ENCODE results near the gene PRKN. TPM values are rescaled to one million over a fixed set of nuclear protein-coding genes. Genes with fewer than 3 reads are reported as not detected.
A peak's percentile ranks its signal among the peaks of the same experiment; 100 is the strongest.

The PRKN gene
- total RNA-seq, 1 experiment from 2014 or later, result 0.46 TPM

DNA sequence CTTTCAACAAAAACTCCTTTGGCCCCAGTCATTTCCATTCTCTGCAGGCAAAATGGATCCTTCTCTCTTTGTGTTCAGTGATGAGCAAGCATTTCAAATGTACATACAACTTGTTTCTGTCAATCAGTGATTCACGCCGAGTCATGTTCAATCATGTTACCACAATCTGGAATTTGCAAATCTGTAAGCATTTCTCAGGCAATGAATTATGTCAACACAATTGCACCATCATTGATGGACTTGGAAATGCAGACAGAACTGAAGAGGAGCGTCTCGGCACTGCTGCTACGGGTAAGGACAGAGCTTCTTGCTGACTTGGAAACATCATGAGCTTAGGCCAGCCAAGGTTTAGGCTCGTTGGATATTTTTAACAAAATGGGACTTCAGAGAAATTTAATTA is 1320.9 kb downstream of the PRKN start:
- CTCF ChIA-PET, result interaction anchor here (0.6 kb wide), 1 partner anchor 289 kb away, joined by 3 read pairs; no protein-coding TSS in a partner anchor
- TF ChIP-seq, protein P1, sequence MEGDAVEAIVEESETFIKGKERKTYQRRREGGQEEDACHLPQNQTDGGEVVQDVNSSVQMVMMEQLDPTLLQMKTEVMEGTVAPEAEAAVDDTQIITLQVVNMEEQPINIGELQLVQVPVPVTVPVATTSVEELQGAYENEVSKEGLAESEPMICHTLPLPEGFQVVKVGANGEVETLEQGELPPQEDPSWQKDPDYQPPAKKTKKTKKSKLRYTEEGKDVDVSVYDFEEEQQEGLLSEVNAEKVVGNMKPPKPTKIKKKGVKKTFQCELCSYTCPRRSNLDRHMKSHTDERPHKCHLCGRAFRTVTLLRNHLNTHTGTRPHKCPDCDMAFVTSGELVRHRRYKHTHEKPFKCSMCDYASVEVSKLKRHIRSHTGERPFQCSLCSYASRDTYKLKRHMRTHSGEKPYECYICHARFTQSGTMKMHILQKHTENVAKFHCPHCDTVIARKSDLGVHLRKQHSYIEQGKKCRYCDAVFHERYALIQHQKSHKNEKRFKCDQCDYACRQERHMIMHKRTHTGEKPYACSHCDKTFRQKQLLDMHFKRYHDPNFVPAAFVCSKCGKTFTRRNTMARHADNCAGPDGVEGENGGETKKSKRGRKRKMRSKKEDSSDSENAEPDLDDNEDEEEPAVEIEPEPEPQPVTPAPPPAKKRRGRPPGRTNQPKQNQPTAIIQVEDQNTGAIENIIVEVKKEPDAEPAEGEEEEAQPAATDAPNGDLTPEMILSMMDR (IDR thresholded peaks at IDR 0.05), result no peak
- TF ChIP-seq SIN3A (IDR thresholded peaks at IDR 0.05; ENCODE audit: borderline replicate concordance, insufficient read depth, low read depth, low read length), result no peak
- TF ChIP-seq, protein P2, sequence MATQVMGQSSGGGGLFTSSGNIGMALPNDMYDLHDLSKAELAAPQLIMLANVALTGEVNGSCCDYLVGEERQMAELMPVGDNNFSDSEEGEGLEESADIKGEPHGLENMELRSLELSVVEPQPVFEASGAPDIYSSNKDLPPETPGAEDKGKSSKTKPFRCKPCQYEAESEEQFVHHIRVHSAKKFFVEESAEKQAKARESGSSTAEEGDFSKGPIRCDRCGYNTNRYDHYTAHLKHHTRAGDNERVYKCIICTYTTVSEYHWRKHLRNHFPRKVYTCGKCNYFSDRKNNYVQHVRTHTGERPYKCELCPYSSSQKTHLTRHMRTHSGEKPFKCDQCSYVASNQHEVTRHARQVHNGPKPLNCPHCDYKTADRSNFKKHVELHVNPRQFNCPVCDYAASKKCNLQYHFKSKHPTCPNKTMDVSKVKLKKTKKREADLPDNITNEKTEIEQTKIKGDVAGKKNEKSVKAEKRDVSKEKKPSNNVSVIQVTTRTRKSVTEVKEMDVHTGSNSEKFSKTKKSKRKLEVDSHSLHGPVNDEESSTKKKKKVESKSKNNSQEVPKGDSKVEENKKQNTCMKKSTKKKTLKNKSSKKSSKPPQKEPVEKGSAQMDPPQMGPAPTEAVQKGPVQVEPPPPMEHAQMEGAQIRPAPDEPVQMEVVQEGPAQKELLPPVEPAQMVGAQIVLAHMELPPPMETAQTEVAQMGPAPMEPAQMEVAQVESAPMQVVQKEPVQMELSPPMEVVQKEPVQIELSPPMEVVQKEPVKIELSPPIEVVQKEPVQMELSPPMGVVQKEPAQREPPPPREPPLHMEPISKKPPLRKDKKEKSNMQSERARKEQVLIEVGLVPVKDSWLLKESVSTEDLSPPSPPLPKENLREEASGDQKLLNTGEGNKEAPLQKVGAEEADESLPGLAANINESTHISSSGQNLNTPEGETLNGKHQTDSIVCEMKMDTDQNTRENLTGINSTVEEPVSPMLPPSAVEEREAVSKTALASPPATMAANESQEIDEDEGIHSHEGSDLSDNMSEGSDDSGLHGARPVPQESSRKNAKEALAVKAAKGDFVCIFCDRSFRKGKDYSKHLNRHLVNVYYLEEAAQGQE (IDR thresholded peaks at IDR 0.05; ENCODE audit: insufficient read depth in 1 of 2, low read depth in 2 of 2, low read length in 1 of 2), result no peak
- no peak for TF ChIP-seq TCF7L2 (IDR thresholded peaks at IDR 0.05; ENCODE audit: low read depth, low read length)
- TF ChIP-seq POLR2AphosphoS5 (IDR thresholded peaks at IDR 0.05; ENCODE audit: low read depth, low read length), result no peak
- no peaks in the 10 kb centered on the region for H3K9me3 ChIP-seq (ENCODE audit: control insufficient read depth, insufficient read depth, low read depth, low read length)
- 0 out of 2 replicates have a peak, but pooled peaks cover 3% of the 10 kb centered on the region for H3K4me1 ChIP-seq (ENCODE audit: control insufficient read depth, insufficient read depth, low read length)
- peak overlapping the region; percentile 23; the same call in 1 of the 2 replicates for H3K27ac ChIP-seq (ENCODE audit: low read length)
- BruUV-seq (replicated peaks), result no TSS peak
- H3K4me3 ChIP-seq (ENCODE audit: low read depth in 2 of 2, low read length in 2 of 2), result no peak overlapping the region
- DNase-seq (ENCODE audit: low read depth, low spot score) (no peak), ATAC-seq (no peak)
- no peaks in the 10 kb centered on the region for H3K36me3 ChIP-seq (ENCODE audit: control insufficient read depth, insufficient read depth, low read length)
- intact Hi-C loops (cut with micrococcal nuclease; ENCODE audit: unreplicated experiment) (no loop called here), in situ Hi-C loops (cut with HindIII; ENCODE audit: low pct_unique_long_range_greater_than_20kb, low sequenced_read_pairs) (no loop called here)
- POLR2A ChIA-PET, result no interaction called here
- H3K27me3 ChIP-seq (ENCODE audit: control insufficient read depth, insufficient read depth, low read length), result no peaks in the 10 kb centered on the region

DNA sequence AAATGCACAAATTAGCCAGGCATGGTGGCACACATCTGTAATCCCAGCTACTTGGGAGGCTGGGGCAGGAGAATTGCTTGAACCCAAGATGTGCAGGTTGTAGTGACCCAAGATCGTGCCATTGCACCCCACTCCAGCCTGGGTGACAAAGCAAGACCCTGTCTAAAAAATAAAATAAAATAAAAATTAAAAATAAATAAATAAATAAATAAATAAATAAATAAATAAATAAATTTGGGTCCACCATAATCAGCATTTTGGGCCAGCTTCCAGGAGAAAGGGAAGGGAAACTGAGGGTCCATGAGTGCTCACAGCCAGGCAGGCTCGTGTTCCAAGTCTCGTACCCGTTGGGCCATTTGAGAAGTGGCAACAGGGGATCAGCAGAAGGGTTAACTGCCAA is 1322.1 kb downstream of the PRKN start:
- H3K9me3 ChIP-seq (ENCODE audit: control insufficient read depth, insufficient read depth, low read depth, low read length), result no peaks in the 10 kb centered on the region
- in situ Hi-C loops (cut with HindIII; ENCODE audit: low pct_unique_long_range_greater_than_20kb, low sequenced_read_pairs), result no loop called here
- no peak for TF ChIP-seq SIN3A (IDR thresholded peaks at IDR 0.05; ENCODE audit: borderline replicate concordance, insufficient read depth, low read depth, low read length)
- no peak for TF ChIP-seq TCF7L2 (IDR thresholded peaks at IDR 0.05; ENCODE audit: low read depth, low read length)
- no peak for TF ChIP-seq POLR2AphosphoS5 (IDR thresholded peaks at IDR 0.05; ENCODE audit: low read depth, low read length)
- TF ChIP-seq, protein P2 (IDR thresholded peaks at IDR 0.05; ENCODE audit: insufficient read depth in 1 of 2, low read depth in 2 of 2, low read length in 1 of 2), result no peak
- TF ChIP-seq, protein P1 (IDR thresholded peaks at IDR 0.05), result no peak
- no peaks in the 10 kb centered on the region for H3K27me3 ChIP-seq (ENCODE audit: control insufficient read depth, insufficient read depth, low read length)
- intact Hi-C loops (cut with micrococcal nuclease; ENCODE audit: unreplicated experiment), result no loop called here
- 0 out of 2 replicates have a peak, but pooled peaks cover 3% of the 10 kb centered on the region for H3K4me1 ChIP-seq (ENCODE audit: control insufficient read depth, insufficient read depth, low read length)
- POLR2A ChIA-PET, result no interaction called here
- H3K36me3 ChIP-seq (ENCODE audit: control insufficient read depth, insufficient read depth, low read length), result no peaks in the 10 kb centered on the region
- CTCF ChIA-PET, result no interaction called here
- no peak overlapping the region for H3K4me3 ChIP-seq (ENCODE audit: low read depth in 2 of 2, low read length in 2 of 2)
- DNase-seq (ENCODE audit: low read depth, low spot score) (no peak), ATAC-seq (no peak)
- no TSS peak for BruUV-seq (replicated peaks)
- H3K27ac ChIP-seq (ENCODE audit: low read length), result no peak overlapping the region
